Measurements from ENCODE around the gene GNG12. TPM values are rescaled to one million over a fixed set of nuclear protein-coding genes. Genes with fewer than 3 reads are reported as not detected.
"Not testable (repeated sequence)": the region's sequence is repeated elsewhere in the genome, so short reads cannot be mapped to it uniquely, and the experiment has no call there.

Gene GNG12
- total RNA-seq, 1 donor from 2014 or later, result 182 TPM

GRCh38 chr1:67750691-67751054, 82.6 kb downstream of the GNG12 start:
- no peak for DNase-seq

DNA sequence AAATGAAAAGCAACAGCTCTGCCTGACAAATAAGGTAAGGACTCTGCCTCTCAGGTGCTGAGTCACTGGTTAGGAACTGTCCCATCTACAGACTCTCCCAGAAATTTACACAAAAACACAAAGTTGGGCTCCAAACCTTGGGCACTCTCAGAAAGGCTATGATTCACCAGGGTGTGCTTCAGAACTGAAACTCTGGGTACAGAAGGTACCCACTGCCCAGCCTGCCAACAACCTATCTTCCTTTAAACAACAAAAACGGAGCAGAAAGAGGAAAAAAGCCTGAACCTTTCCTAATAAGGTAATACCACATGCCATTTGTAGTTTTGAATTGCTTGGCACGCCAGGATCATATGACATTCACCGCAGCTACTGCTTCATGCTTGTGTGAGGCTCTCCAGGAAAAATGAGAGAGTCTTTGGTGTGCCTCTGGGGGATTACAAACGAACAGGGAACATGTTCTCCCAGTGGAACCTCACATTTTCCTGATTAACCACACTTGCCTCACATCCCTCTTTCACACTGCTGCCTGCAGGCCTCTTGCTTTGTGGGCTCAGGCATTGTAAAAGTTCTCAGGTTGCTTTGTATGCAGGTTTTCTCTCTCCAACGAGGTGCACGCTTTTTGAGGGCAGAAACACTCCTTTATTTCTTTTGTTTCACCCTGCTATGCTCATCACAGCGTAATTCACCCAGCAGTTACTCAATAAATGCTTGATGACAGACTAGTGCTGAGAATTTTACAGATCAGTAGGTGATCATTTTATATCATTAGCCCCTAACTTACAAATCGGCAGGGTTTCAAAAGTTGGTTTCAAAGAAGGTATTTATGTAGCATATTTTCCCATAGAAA, 83.2 kb downstream of the GNG12 start:
- DNase-seq, result peak; percentile 83

- no peak for DNase-seq
Observed at GRCh38 chr1:67749263-67749843, 83.9 kb downstream of the GNG12 start.

DNA sequence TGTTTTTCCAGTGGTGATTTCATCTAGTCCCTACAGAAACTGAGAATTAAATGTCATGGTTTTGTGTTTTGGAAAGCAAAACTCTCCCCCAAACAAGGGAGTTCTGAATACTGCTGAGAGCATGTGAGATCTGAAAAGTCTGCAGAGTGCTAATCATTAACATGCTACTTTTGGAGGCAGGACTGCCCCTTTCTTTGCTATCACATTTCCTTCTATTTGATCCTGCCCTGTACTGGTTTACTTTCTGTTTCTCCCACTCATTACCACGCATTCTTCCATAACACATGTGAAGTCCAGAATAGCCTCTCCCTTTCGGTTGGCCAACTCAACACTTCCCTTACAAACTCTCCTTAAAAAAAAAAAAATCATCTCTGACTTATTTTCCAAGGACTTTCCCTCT, 84.6 kb downstream of the GNG12 start:
- peak; percentile 79 for DNase-seq

GRCh38 chr1:67747671-67748546, 85.4 kb downstream of the GNG12 start:
- no peak for DNase-seq

GRCh38 chr1:67745875-67746698, 87.2 kb downstream of the GNG12 start:
- no peak for DNase-seq

- DNase-seq, result no peak
Observed at GRCh38 chr1:67743072-67743725, 90.1 kb downstream of the GNG12 start.

DNA sequence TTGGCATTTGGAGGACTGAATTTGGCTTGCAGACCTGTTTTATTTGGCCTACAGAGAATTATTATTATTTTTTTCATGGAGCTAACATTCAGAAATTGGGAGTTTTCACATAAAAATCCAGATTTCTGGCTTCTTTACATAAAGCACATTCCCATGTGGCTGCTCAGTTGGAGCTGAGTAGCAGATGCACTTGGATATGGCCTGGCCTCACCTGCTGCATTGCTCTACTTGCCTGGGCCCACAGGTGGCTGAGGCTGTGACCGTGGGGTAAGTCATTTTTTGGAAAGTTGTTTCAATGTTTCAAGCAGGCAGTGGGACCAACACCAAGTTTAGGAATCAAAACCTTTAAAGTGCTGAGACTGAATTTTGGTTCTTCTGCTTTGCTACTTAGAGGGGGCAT, 91.5 kb downstream of the GNG12 start:
- no peak for DNase-seq

- peak; percentile 48 for DNase-seq
Observed at GRCh38 chr1:67741121-67741520, 92.1 kb downstream of the GNG12 start.

GRCh38 chr1:67740543-67740942, 92.7 kb downstream of the GNG12 start:
- DNase-seq, result no peak

DNA sequence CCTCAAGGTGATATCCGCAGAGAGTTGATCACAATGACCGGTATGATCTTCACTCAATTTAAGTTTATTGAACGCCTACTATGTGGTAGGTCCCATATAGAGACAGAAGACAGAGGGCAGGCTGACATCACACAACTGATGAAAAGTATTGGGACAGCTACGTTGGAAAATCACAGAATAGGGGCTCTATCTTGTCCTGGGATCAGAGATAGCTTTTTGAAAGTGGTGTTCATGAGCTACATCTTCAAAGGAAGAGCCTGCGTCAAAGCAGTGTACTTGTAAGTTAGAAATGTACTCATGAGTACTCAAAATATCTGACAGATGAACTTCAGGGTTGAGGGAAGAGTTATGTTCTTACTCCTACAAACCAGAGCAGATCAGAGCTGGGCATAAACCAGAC, 93.9 kb downstream of the GNG12 start:
- no peak for DNase-seq

GRCh38 chr1:67738401-67738800, 94.9 kb downstream of the GNG12 start:
- DNase-seq, result no peak

DNA sequence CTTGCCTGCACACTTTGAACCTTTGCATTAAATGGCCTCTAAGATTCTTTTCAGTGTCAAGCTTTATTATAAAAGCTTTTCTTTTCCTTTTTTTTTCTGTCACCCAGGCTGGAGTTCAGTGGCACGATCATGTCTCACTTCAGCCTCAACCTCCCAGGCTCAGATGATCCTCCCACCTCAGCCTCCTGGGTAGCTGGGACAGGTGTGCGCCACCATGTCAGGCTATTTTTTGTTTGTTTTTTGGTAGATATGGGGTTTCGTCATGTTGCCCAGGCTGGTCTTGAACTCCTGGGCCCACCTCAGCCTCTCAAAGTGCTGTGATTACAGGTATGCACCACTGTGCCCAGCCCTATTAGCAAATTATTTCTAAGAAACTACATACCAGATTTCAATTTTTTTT, 95.4 kb downstream of the GNG12 start:
- DNase-seq, result no peak

DNA sequence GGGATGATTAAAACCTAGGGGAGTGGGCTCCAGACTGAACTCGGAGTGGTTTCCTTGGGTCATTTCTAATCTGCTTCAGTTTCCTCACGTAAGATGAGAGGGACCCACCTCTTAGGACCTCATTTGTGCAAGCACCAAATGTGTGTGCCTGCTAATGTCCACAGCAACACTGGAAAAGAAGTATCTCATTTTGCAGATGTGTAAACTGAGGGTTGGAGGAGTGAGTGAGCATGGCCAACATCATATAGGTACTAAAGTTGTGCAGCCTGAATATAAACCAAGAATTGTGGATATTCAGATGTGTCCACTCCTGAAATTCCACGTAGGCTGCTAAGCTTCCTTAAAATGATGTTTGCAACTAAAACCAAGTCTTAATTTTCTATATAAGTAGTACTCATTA, 96.5 kb downstream of the GNG12 start:
- no peak for DNase-seq

GRCh38 chr1:67735806-67736627, 97.2 kb downstream of the GNG12 start:
- peak; percentile 98 for DNase-seq

GRCh38 chr1:67735206-67735605, 98.1 kb downstream of the GNG12 start:
- no peak for DNase-seq

- DNase-seq, result no peak
Observed at GRCh38 chr1:67734323-67734690, 99.0 kb downstream of the GNG12 start.

GRCh38 chr1:67733681-67734322, 99.5 kb downstream of the GNG12 start:
- DNase-seq, result no peak

DNA sequence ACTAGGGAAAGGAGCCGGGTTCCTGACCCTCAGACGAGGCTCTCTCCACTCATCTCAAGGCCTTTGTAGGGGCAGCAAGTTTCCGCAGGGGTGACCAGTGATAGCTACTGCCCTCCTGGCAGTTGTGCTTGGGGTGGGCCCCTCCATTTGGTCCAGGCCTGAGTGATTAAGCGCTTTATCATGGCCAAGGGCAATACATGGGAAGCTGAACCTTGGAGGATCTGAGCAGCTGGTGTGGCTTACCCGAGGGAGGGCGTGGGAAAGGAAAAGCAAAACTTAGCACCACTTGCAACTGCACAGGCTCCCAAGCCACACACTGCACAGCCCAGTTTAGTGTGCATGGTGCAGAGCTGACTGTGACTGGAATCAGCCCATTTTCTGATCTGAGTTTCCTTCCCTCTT, 100.5 kb downstream of the GNG12 start:
- peak; percentile 71 for DNase-seq

GRCh38 chr1:67731322-67731721, 101.9 kb downstream of the GNG12 start:
- DNase-seq, result no peak

DNA sequence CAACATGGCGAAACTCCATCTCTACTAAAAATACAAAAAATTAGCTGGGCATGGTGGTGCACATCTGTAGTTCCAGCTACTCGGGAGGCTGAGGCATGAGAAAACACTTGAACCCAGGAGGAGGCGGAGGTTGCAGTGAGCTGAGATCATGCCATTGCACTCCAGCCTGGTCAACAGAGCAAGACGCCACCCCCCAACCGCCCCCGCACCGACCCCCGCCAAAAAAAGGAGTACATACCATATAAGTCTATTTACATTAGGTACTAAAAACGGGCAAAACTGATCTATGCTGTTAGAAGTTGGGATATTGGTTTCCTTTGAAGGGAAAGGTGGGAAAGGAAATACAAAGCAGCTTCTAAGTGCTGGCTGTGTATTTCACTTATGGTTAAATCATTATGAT, 103.0 kb downstream of the GNG12 start:
- not testable (repeated sequence) for DNase-seq
